ENCODE results near the gene PCDHGA4. TPM values are rescaled to one million over a fixed set of nuclear protein-coding genes. Genes with fewer than 3 reads are reported as not detected.

Gene PCDHGA4
- total and polyA plus RNA-seq, 2 of the 13 experiments (the other 11 are each of a cell fraction or from before 2014, with no cell fraction given): 0.49 to 0.58 TPM

GRCh38 chr5:141320225-141321169, 34.3 kb upstream of the PCDHGA4 start, which contains the start of gene TAF7 (continued):
- TF ChIP-seq, protein P1, sequence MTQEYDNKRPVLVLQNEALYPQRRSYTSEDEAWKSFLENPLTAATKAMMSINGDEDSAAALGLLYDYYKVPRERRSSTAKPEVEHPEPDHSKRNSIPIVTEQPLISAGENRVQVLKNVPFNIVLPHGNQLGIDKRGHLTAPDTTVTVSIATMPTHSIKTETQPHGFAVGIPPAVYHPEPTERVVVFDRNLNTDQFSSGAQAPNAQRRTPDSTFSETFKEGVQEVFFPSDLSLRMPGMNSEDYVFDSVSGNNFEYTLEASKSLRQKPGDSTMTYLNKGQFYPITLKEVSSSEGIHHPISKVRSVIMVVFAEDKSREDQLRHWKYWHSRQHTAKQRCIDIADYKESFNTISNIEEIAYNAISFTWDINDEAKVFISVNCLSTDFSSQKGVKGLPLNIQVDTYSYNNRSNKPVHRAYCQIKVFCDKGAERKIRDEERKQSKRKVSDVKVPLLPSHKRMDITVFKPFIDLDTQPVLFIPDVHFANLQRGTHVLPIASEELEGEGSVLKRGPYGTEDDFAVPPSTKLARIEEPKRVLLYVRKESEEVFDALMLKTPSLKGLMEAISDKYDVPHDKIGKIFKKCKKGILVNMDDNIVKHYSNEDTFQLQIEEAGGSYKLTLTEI (CRISPR knock-in tag; conservative IDR thresholded peaks at IDR 0.05): no peak
- TF ChIP-seq ZNF572 (CRISPR knock-in tag; IDR thresholded peaks at IDR 0.05) (peak; percentile 90; the same call in 1 of the 2 replicates), ASH2L (IDR thresholded peaks at IDR 0.05; ENCODE audit: insufficient read length, low read depth, low read length) (peak; percentile 91), ELF4 (CRISPR knock-in tag; IDR thresholded peaks at IDR 0.05; ENCODE audit: borderline replicate concordance) (peak; percentile 77; the same call in 1 of the 2 replicates), ZNF75D (CRISPR knock-in tag; IDR thresholded peaks at IDR 0.05; ENCODE audit: borderline replicate concordance) (peak; percentile 71; the same call in 1 of the 2 replicates), PAF1 (CRISPR knock-in tag; IDR thresholded peaks at IDR 0.05) (no peak), RBFOX2 (IDR thresholded peaks at IDR 0.05; ENCODE audit: low read depth, low read length) (peak; percentile 97), ZNF776 (CRISPR knock-in tag; IDR thresholded peaks at IDR 0.05) (peak; percentile 68; the same call in 1 of the 2 replicates), GLI4 (CRISPR knock-in tag; IDR thresholded peaks at IDR 0.05; ENCODE audit: borderline replicate concordance) (peak; percentile 86; the same call in 1 of the 2 replicates), ZNF280D (CRISPR knock-in tag; IDR thresholded peaks at IDR 0.05) (peak; percentile 98), ZNF678 (CRISPR knock-in tag; IDR thresholded peaks at IDR 0.05) (peak; percentile 89), SETDB1 (CRISPR knock-in tag; IDR thresholded peaks at IDR 0.05; ENCODE audit: borderline replicate concordance) (peak; percentile 76; the same call in 1 of the 2 replicates), ZNF430 (CRISPR knock-in tag; IDR thresholded peaks at IDR 0.05) (peak; percentile 95), MXI1 (IDR thresholded peaks at IDR 0.05; ENCODE audit: borderline replicate concordance, low read depth, low read length) (peak; percentile 26; the same call in 1 of the 3 replicates)
- TF ChIP-seq, protein P2, sequence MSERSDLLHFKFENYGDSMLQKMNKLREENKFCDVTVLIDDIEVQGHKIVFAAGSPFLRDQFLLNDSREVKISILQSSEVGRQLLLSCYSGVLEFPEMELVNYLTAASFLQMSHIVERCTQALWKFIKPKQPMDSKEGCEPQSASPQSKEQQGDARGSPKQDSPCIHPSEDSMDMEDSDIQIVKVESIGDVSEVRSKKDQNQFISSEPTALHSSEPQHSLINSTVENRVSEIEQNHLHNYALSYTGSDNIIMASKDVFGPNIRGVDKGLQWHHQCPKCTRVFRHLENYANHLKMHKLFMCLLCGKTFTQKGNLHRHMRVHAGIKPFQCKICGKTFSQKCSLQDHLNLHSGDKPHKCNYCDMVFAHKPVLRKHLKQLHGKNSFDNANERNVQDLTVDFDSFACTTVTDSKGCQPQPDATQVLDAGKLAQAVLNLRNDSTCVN (CRISPR knock-in tag; IDR thresholded peaks at IDR 0.05; ENCODE audit: borderline replicate concordance): peak; percentile 51; the same call in 1 of the 2 replicates
- TF ChIP-seq, protein P3, sequence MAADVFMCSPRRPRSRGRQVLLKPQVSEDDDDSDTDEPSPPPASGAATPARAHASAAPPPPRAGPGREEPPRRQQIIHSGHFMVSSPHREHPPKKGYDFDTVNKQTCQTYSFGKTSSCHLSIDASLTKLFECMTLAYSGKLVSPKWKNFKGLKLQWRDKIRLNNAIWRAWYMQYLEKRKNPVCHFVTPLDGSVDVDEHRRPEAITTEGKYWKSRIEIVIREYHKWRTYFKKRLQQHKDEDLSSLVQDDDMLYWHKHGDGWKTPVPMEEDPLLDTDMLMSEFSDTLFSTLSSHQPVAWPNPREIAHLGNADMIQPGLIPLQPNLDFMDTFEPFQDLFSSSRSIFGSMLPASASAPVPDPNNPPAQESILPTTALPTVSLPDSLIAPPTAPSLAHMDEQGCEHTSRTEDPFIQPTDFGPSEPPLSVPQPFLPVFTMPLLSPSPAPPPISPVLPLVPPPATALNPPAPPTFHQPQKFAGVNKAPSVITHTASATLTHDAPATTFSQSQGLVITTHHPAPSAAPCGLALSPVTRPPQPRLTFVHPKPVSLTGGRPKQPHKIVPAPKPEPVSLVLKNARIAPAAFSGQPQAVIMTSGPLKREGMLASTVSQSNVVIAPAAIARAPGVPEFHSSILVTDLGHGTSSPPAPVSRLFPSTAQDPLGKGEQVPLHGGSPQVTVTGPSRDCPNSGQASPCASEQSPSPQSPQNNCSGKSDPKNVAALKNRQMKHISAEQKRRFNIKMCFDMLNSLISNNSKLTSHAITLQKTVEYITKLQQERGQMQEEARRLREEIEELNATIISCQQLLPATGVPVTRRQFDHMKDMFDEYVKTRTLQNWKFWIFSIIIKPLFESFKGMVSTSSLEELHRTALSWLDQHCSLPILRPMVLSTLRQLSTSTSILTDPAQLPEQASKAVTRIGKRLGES (CRISPR knock-in tag; IDR thresholded peaks at IDR 0.05; ENCODE audit: borderline replicate concordance): no peak; the same call in 1 of the 2 replicates
- TF ChIP-seq, protein P4, sequence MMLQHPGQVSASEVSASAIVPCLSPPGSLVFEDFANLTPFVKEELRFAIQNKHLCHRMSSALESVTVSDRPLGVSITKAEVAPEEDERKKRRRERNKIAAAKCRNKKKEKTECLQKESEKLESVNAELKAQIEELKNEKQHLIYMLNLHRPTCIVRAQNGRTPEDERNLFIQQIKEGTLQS (CRISPR knock-in tag; IDR thresholded peaks at IDR 0.05): no peak

Data from HepG2 (cell line).